Neuronal stem cell (in vitro differentiated cells): ENCODE measurements around the gene TBKBP1.

Source experiments
- DNase-seq: peaks from one replicate; pipeline ENCODE4 v3.0.0-alpha.2; 2013; ENCODE audit warnings: low spot score
- H2AFZ ChIP-seq: one replicate; pipeline ENCODE4 v1.6.1; 2013; ENCODE audit warnings: mild to moderate bottlenecking, low read length, inconsistent platforms
- H2AK5ac ChIP-seq: 2 replicates; pipeline ENCODE4 v1.6.1; 2013; ENCODE audit warnings: low read depth, mild to moderate bottlenecking, inconsistent platforms, low read length, moderate library complexity, mixed read lengths
- H2BK120ac ChIP-seq: 2 replicates; pipeline ENCODE4 v1.6.1; 2013; ENCODE audit warnings: low read depth, mild to moderate bottlenecking, inconsistent platforms, low read length, moderate library complexity, mixed read lengths
- H2BK12ac ChIP-seq: one replicate; pipeline ENCODE4 v1.6.1; 2013; ENCODE audit warnings: low read length, inconsistent platforms
- H2BK15ac ChIP-seq: 2 replicates; pipeline ENCODE4 v1.6.1; 2013; ENCODE audit warnings: mild to moderate bottlenecking, low read length, inconsistent platforms, mixed read lengths
- H2BK5ac ChIP-seq: one replicate; pipeline ENCODE4 v1.6.1; 2013; ENCODE audit warnings: inconsistent platforms, mild to moderate bottlenecking, low read length, moderate library complexity
- H3K14ac ChIP-seq: one replicate; pipeline ENCODE4 v1.6.1; 2013; ENCODE audit warnings: low read length, inconsistent platforms
- H3K18ac ChIP-seq: 2 replicates; pipeline ENCODE4 v1.6.1; 2013; ENCODE audit warnings: low read length, inconsistent platforms
- H3K23ac ChIP-seq: 2 replicates; pipeline ENCODE4 v1.6.1; 2013; ENCODE audit warnings: low read depth, mild to moderate bottlenecking, mixed read lengths, low read length, inconsistent platforms; ENCODE audit not compliant: poor library complexity
- H3K27ac ChIP-seq: replicated peaks from 3 replicates; pipeline ENCODE4 v1.5.1; 2013; ENCODE audit warnings: low read length, inconsistent platforms
- H3K27me3 ChIP-seq, 3 experiments: 2 replicates each; pipeline ENCODE4 v1.6.1; 2013; ENCODE audit warnings: low read length in 3 of 3, mild to moderate bottlenecking in 2 of 3, inconsistent platforms in 1 of 3, low read depth in 1 of 3, mixed read lengths in 1 of 3, moderate library complexity in 1 of 3; ENCODE audit not compliant: control insufficient read depth in 3 of 3, insufficient read depth in 3 of 3
- H3K36me3 ChIP-seq, 2 donors: replicated peaks in 1 of 2; 2 replicates each; pipeline ENCODE4 v1.6.1; 2013; ENCODE audit warnings: low read length in 2 of 2; ENCODE audit not compliant: control insufficient read depth in 2 of 2, insufficient read depth in 2 of 2
- H3K4ac ChIP-seq: 2 replicates; pipeline ENCODE4 v1.6.1; 2013; ENCODE audit warnings: inconsistent platforms, mild to moderate bottlenecking, low read length, moderate library complexity
- H3K4me1 ChIP-seq, 2 donors: 1 replicate in 1 of 2; 2 replicates in 1 of 2; pipeline ENCODE4 v1.6.1; 2013; ENCODE audit warnings: low read length in 2 of 2, low read depth in 1 of 2; ENCODE audit not compliant: control insufficient read depth in 2 of 2, insufficient read depth in 1 of 2
- H3K4me2 ChIP-seq: one replicate; pipeline ENCODE4 v1.6.1; 2013; ENCODE audit warnings: mild to moderate bottlenecking, low read length, inconsistent platforms; ENCODE audit not compliant: insufficient read depth, poor library complexity, severe bottlenecking
- H3K4me3 ChIP-seq, 2 donors: 2 replicates each; pipeline ENCODE4 v1.5.1; 2013; ENCODE audit warnings: low read length in 2 of 2, mild to moderate bottlenecking in 2 of 2, inconsistent platforms in 1 of 2, moderate library complexity in 1 of 2
- H3K79me1 ChIP-seq: one replicate; pipeline ENCODE4 v1.6.1; 2013; ENCODE audit warnings: low read depth, mild to moderate bottlenecking, inconsistent platforms, low read length, moderate library complexity
- H3K9ac ChIP-seq: one replicate; pipeline ENCODE4 v1.6.1; 2013; ENCODE audit warnings: mild to moderate bottlenecking, low read depth, low read length, inconsistent platforms; ENCODE audit not compliant: poor library complexity
- H3K9me3 ChIP-seq, 2 donors: replicated peaks in 1 of 2; 2 replicates each; pipeline versions ENCODE3 to v1.6.1; 2013; ENCODE audit warnings: low read length in 2 of 2, mild to moderate bottlenecking in 2 of 2, inconsistent platforms in 1 of 2, low read depth in 1 of 2, mixed read lengths in 1 of 2, moderate library complexity in 1 of 2; ENCODE audit not compliant: control insufficient read depth in 2 of 2, insufficient read depth in 1 of 2
- H4K8ac ChIP-seq: one replicate; pipeline ENCODE4 v1.6.1; 2013; ENCODE audit warnings: low read depth, mild to moderate bottlenecking, inconsistent platforms, low read length, moderate library complexity
- H4K91ac ChIP-seq: one replicate; pipeline ENCODE4 v1.6.1; 2013; ENCODE audit warnings: low read length, low read depth, mild to moderate bottlenecking, inconsistent platforms; ENCODE audit not compliant: poor library complexity
- WGBS, 2 donors: extraction: QIAGEN DNeasy Blood & Tissue Kit; methylation state at CpG; one replicate each; pipeline ENCODE4 v1.1.7; 2013; ENCODE audit warnings: missing lambda C conversion rate in 2 of 2, mixed read lengths in 1 of 2; ENCODE audit not compliant: insufficient read length in 2 of 2, insufficient replicate concordance in 1 of 2; ENCODE audit errors: extremely low coverage in 2 of 2; 5-methylcytosine and 5-hydroxymethylcytosine counted together

The TBKBP1 gene

GRCh38 chr17:47653442-47653841 lies 40.5 kb upstream of the TBKBP1 start:
- no peak for DNase-seq
- Histone ChIP-seq H3K4me1 (peaks cover 0 to 9% of the 10 kb centered on the region in 2 donors), H2BK12ac (no peak overlapping the region), H3K4me3 (no peak overlapping the region), H3K4me2 (no peak overlapping the region), H3K79me1 (no peaks in the 10 kb centered on the region), H3K18ac (no peak overlapping the region), H3K36me3 (peaks cover 40 to 78% of the 10 kb centered on the region in 2 donors), H3K14ac (no peak overlapping the region), H2AK5ac (no peak overlapping the region), H3K4ac (no peak overlapping the region), H4K91ac (no peak overlapping the region), H4K8ac (no peak overlapping the region), H2AFZ (no peak overlapping the region), H3K9me3 (no peaks in the 10 kb centered on the region), H3K27ac (no peak overlapping the region), H2BK5ac (no peak overlapping the region), H3K9ac (no peak overlapping the region), H3K23ac (no peak overlapping the region), H3K27me3 (no peaks in the 10 kb centered on the region), H2BK120ac (no peak overlapping the region), H2BK15ac (no peak overlapping the region)
- WGBS, 2 donors: no CpG with 5 or more reads among the region's 2 CpGs

- Histone ChIP-seq H2BK12ac (no peak overlapping the region), H3K23ac (no peak overlapping the region), H3K4me1 (peaks cover 0 to 7% of the 10 kb centered on the region in 2 donors), H2AK5ac (no peak overlapping the region), H3K4me3 (no peak overlapping the region), H3K18ac (no peak overlapping the region), H2BK15ac (no peak overlapping the region), H3K27me3 (no peaks in the 10 kb centered on the region), H2AFZ (no peak overlapping the region), H3K79me1 (no peaks in the 10 kb centered on the region), H2BK5ac (no peak overlapping the region), H4K91ac (no peak overlapping the region), H3K36me3 (peaks cover 46 to 93% of the 10 kb centered on the region in 2 donors), H2BK120ac (no peak overlapping the region), H3K9me3 (no peaks in the 10 kb centered on the region), H4K8ac (no peak overlapping the region), H3K9ac (no peak overlapping the region), H3K27ac (no peak overlapping the region), H3K4ac (no peak overlapping the region), H3K14ac (no peak overlapping the region), H3K4me2 (no peak overlapping the region)
- no CpG with 5 or more reads among the region's 6 CpGs for WGBS, 2 donors
- DNase-seq: no peak
These were observed 39.0 kb upstream of the TBKBP1 start for GRCh38 chr17:47654991-47655390.

GRCh38 chr17:47660064-47660492 lies 33.9 kb upstream of the TBKBP1 start:
- H3K4ac ChIP-seq: no peak overlapping the region
- no peak overlapping the region for H3K27ac ChIP-seq
- H2BK120ac ChIP-seq: no peak overlapping the region
- H3K79me1 ChIP-seq: no peaks in the 10 kb centered on the region
- H3K4me1 ChIP-seq: no peaks in the 10 kb centered on the region
- no peak overlapping the region for H3K18ac ChIP-seq
- no peak overlapping the region for H4K91ac ChIP-seq
- no peak overlapping the region for H2AK5ac ChIP-seq
- H2BK15ac ChIP-seq: no peak overlapping the region
- H3K23ac ChIP-seq: no peak overlapping the region
- no peak for DNase-seq
- WGBS, 2 donors: no CpG with 5 or more reads among the region's 6 CpGs
- no peak overlapping the region for H3K9ac ChIP-seq
- H3K14ac ChIP-seq: no peak overlapping the region
- H3K36me3 ChIP-seq: peaks cover 42 to 100% of the 10 kb centered on the region in 2 donors
- H3K27me3 ChIP-seq: no peaks in the 10 kb centered on the region
- H3K4me2 ChIP-seq: no peak overlapping the region
- H3K9me3 ChIP-seq: no peaks in the 10 kb centered on the region
- no peak overlapping the region for H2BK5ac ChIP-seq
- H2BK12ac ChIP-seq: no peak overlapping the region
- H4K8ac ChIP-seq: no peak overlapping the region
- no peak overlapping the region for H2AFZ ChIP-seq
- no peak overlapping the region for H3K4me3 ChIP-seq

- peaks cover 0 to 2% of the 10 kb centered on the region in 2 donors for H3K4me1 ChIP-seq
- H2AK5ac ChIP-seq: no peak overlapping the region
- H3K14ac ChIP-seq: no peak overlapping the region
- H3K27ac ChIP-seq: no peak overlapping the region
- H4K8ac ChIP-seq: no peak overlapping the region
- no peak overlapping the region for H2BK120ac ChIP-seq
- H3K36me3 ChIP-seq: peaks cover 32 to 98% of the 10 kb centered on the region in 2 donors
- H2BK12ac ChIP-seq: no peak overlapping the region
- no peaks in the 10 kb centered on the region for H3K27me3 ChIP-seq
- H3K9ac ChIP-seq: no peak overlapping the region
- no peak overlapping the region for H2BK15ac ChIP-seq
- H3K9me3 ChIP-seq: no peaks in the 10 kb centered on the region
- H2BK5ac ChIP-seq: no peak overlapping the region
- H3K4ac ChIP-seq: no peak overlapping the region
- no peak overlapping the region for H3K18ac ChIP-seq
- no peak overlapping the region for H4K91ac ChIP-seq
- H3K23ac ChIP-seq: no peak overlapping the region
- WGBS, 2 donors: no CpG with 5 or more reads among the region's 6 CpGs
- no peak overlapping the region for H3K4me3 ChIP-seq
- H3K79me1 ChIP-seq: peaks cover 3% of the 10 kb centered on the region
- DNase-seq: peak; percentile 63
- H3K4me2 ChIP-seq: no peak overlapping the region
- H2AFZ ChIP-seq: no peak overlapping the region
These were observed 29.9 kb upstream of the TBKBP1 start for GRCh38 chr17:47663912-47664623.
